Tibial nerve (tissue), 4 donors: Measurements from ENCODE around the gene CAMKMT. TPM values are rescaled to one million over a fixed set of nuclear protein-coding genes. Genes with fewer than 3 reads are reported as not detected.

ENCODE experiments used
- DNase-seq, 2 donors: peaks; one replicate each; pipeline ENCODE4 v3.0.0-alpha.2; 2019; ENCODE audit warnings: low spot score in 2 of 2
- H3K27ac ChIP-seq, 4 donors: fragments of 200-600 bp; sonication (generic) in 3 of 4; one replicate each; pipeline ENCODE4 v1.5.1; 2017 to 2019; ENCODE audit warnings: mild to moderate bottlenecking in 1 of 4
- H3K27me3 ChIP-seq, 2 donors: fragments of 200-600 bp; sonication (generic) in 1 of 2; one replicate each; pipeline versions ENCODE4 v1.5.1 to v1.6.0; 2017 to 2019
- H3K36me3 ChIP-seq, 3 donors: fragments of 200-600 bp; sonication (generic); one replicate each; pipeline ENCODE4 v1.5.1; 2018 to 2019
- H3K4me1 ChIP-seq, 4 donors: fragments of 200-600 bp; sonication (generic) in 3 of 4; one replicate each; pipeline ENCODE4 v1.5.1; 2017 to 2019
- H3K4me3 ChIP-seq, 4 donors: fragments of 200-600 bp; sonication (generic) in 3 of 4; one replicate each; pipeline ENCODE4 v1.5.1; 2017 to 2019; ENCODE audit warnings: mild to moderate bottlenecking in 1 of 4, moderate library complexity in 1 of 4
- H3K9me3 ChIP-seq, 4 donors: fragments of 200-600 bp; sonication (generic) in 3 of 4; one replicate each; pipeline ENCODE4 v1.5.1; 2017 to 2019
- CTCF ChIP-seq, 5 experiments: fragments of 200-600 bp in 3 of 5; fragments of 450-650 bp in 2 of 5; sonication (generic) in 3 of 5; IDR thresholded peaks; one replicate each; pipeline ENCODE4 v1.5.1; 2016 to 2019; ENCODE audit warnings: antibody characterized with exemption in 5 of 5, mild to moderate bottlenecking in 3 of 5, moderate library complexity in 2 of 5
- EP300 ChIP-seq, 2 donors: sonication (generic); formaldehyde crosslinking; IDR thresholded peaks; one replicate each; pipeline ENCODE4 v1.6.1; 2017; ENCODE audit warnings: antibody characterized with exemption in 2 of 2, mild to moderate bottlenecking in 1 of 2
- POLR2A ChIP-seq, 2 donors: fragments of 450-650 bp; IDR thresholded peaks; one replicate each; pipeline ENCODE4 v1.6.1; 2017; ENCODE audit warnings: antibody characterized with exemption in 2 of 2, mild to moderate bottlenecking in 2 of 2, moderate library complexity in 2 of 2
- WGBS, 2 donors: methylation state at CpG; one replicate each; pipeline ENCODE4 v1.1.5; 2018; 5-methylcytosine and 5-hydroxymethylcytosine counted together
- total RNA-seq, 4 donors: library from RNA; depleted of rRNA; stranded (reverse); fragments of >200 nt; gene quantifications; one replicate each; pipeline ENCODE4 v1.1.0, GENCODE V29; 2016

CAMKMT gene
- total RNA-seq, 4 donors from 2014 or later, result 8.4 to 14.1 (median 9.7) TPM

GRCh38 chr2:44623622-44624351 lies 262.0 kb downstream of the CAMKMT start:
- H3K4me1 ChIP-seq, result no peaks in the 10 kb centered on the region
- no peak overlapping the region for H3K4me3 ChIP-seq
- TF ChIP-seq CTCF (IDR thresholded peaks at IDR 0.05) (no peak), POLR2A (IDR thresholded peaks at IDR 0.05) (no peak), EP300 (IDR thresholded peaks at IDR 0.05) (no peak)
- H3K27ac ChIP-seq, result no peak overlapping the region
- H3K9me3 ChIP-seq, result peaks cover 0 to 7% (median 0%) of the 10 kb centered on the region in 4 donors
- H3K27me3 ChIP-seq, result no peaks in the 10 kb centered on the region
- no peaks in the 10 kb centered on the region for H3K36me3 ChIP-seq
- no peak for DNase-seq

- Histone ChIP-seq H3K9me3 (peaks cover 0 to 20% (median 2%) of the 10 kb centered on the region in 4 donors), H3K36me3 (no peaks in the 10 kb centered on the region), H3K27me3 (no peaks in the 10 kb centered on the region), H3K27ac (no peak overlapping the region), H3K4me1 (no peaks in the 10 kb centered on the region), H3K4me3 (no peak overlapping the region)
- DNase-seq, result no peak
- TF ChIP-seq POLR2A (IDR thresholded peaks at IDR 0.05) (no peak), CTCF (IDR thresholded peaks at IDR 0.05) (no peak), EP300 (IDR thresholded peaks at IDR 0.05) (no peak)
- WGBS, 2 donors, result 92 to 95% methylated on average over 1 of the region's 1 CpG
These were observed 266.6 kb downstream of the CAMKMT start for GRCh38 chr2:44628297-44628696.

- H3K4me3 ChIP-seq, result no peak overlapping the region
- no peaks in the 10 kb centered on the region for H3K36me3 ChIP-seq
- no peaks in the 10 kb centered on the region for H3K27me3 ChIP-seq
- peaks cover 0 to 24% (median 2%) of the 10 kb centered on the region in 4 donors for H3K9me3 ChIP-seq
- no peaks in the 10 kb centered on the region for H3K4me1 ChIP-seq
- no peak for DNase-seq
- TF ChIP-seq POLR2A (IDR thresholded peaks at IDR 0.05), result no peak
- TF ChIP-seq CTCF (IDR thresholded peaks at IDR 0.05), result no peak
- no peak for TF ChIP-seq EP300 (IDR thresholded peaks at IDR 0.05)
- WGBS, 2 donors, result 86 to 90% methylated on average over 4 of the region's 4 CpGs
- no peak overlapping the region for H3K27ac ChIP-seq
These were observed 271.4 kb downstream of the CAMKMT start for GRCh38 chr2:44632931-44633689.

DNA sequence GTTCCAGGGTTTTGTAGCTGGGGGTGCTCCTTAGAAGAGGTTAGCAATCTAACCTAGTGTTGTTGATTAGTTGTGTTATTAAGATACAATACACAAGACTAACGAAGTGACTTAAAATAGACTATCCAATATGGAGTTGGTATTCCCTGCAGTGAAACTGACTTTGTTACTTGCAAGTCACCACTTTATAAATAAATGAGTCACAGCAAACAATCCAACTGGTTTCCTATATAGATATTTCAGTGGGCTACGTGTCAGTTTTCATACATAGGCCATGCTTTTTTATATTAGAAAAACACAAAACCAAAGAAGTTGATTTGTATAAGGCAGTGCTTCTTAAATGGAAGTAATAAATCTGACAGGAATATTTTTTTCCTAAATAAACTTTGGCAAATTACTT lies 274.0 kb downstream of the CAMKMT start:
- WGBS, 2 donors, result 88 to 93% methylated on average over 2 of the region's 2 CpGs

More for the DNA sequence above, 274.0 kb downstream of the CAMKMT start:
- Histone ChIP-seq H3K4me3 (no peak overlapping the region), H3K27me3 (no peaks in the 10 kb centered on the region), H3K27ac (no peak overlapping the region), H3K4me1 (no peaks in the 10 kb centered on the region), H3K9me3 (peaks cover 0 to 19% (median 2%) of the 10 kb centered on the region in 4 donors), H3K36me3 (no peaks in the 10 kb centered on the region)
- DNase-seq, result no peak
- TF ChIP-seq CTCF (IDR thresholded peaks at IDR 0.05) (no peak), EP300 (IDR thresholded peaks at IDR 0.05) (no peak), POLR2A (IDR thresholded peaks at IDR 0.05) (no peak)
